Esophagus squamous epithelium (tissue), 5 donors: ENCODE results near the gene RAET1G. TPM values are rescaled to one million over a fixed set of nuclear protein-coding genes. Genes with fewer than 3 reads are reported as not detected.
"Not testable (repeated sequence)": the region's sequence is repeated elsewhere in the genome, so short reads cannot be mapped to it uniquely, and the experiment has no call there.

ENCODE experiments used
- DNase-seq: peaks from one replicate; lab custom pipeline; 2025; lab: John Stamatoyannopoulos, UW
- H3K27ac ChIP-seq, 4 donors: fragments of 200-600 bp; sonication (generic); one replicate each; pipeline ENCODE4 v1.5.1; 2016 to 2019; ENCODE audit warnings: mild to moderate bottlenecking in 1 of 4
- H3K27me3 ChIP-seq, 4 donors: fragments of 200-600 bp; sonication (generic); 1 replicate in 3 of 4; 2 replicates in 1 of 4; pipeline versions ENCODE4 v1.5.1 to v1.6.0; 2017 to 2021; ENCODE audit warnings: antibody characterized with exemption in 1 of 4
- H3K36me3 ChIP-seq, 3 donors: fragments of 200-600 bp; sonication (generic); one replicate each; pipeline ENCODE4 v1.5.1; 2016 to 2019
- H3K4me1 ChIP-seq, 3 donors: fragments of 200-600 bp; sonication (generic); one replicate each; pipeline ENCODE4 v1.5.1; 2017 to 2019
- H3K4me3 ChIP-seq, 4 donors: fragments of 200-600 bp; sonication (generic); 1 replicate in 3 of 4; 2 replicates in 1 of 4; pipeline ENCODE4 v1.5.1; 2016 to 2019; ENCODE audit warnings: mild to moderate bottlenecking in 2 of 4, moderate library complexity in 1 of 4
- H3K9me3 ChIP-seq, 3 donors: fragments of 200-600 bp; sonication (generic); one replicate each; pipeline ENCODE4 v1.5.1; 2016 to 2019
- CTCF ChIP-seq, 6 experiments: fragments of 450-650 bp in 4 of 6; fragments of 200-600 bp in 2 of 6; sonication (generic) in 2 of 6; IDR thresholded peaks; one replicate each; pipeline ENCODE4 v1.5.1; 2016 to 2019; ENCODE audit warnings: antibody characterized with exemption in 6 of 6, mild to moderate bottlenecking in 4 of 6, moderate library complexity in 4 of 6
- POLR2A ChIP-seq, 4 donors: fragments of 450-650 bp; IDR thresholded peaks; one replicate each; pipeline ENCODE4 v1.6.1; 2017; ENCODE audit warnings: antibody characterized with exemption in 4 of 4, mild to moderate bottlenecking in 4 of 4, moderate library complexity in 3 of 4
- WGBS, 2 donors: methylation state at CpG; one replicate each; pipeline ENCODE4 v1.1.5; 2018; 5-methylcytosine and 5-hydroxymethylcytosine counted together
- intact Hi-C: fragments of 100-400 bp; cut with DNase I; formaldehyde crosslinking; loops from one replicate; pipeline ENCODE4 v1.15.0; 2022
- total RNA-seq, 4 donors: library from RNA; depleted of rRNA; stranded (reverse); fragments of >200 nt; gene quantifications; one replicate each; pipeline ENCODE4 v1.1.0, GENCODE V29; 2016
- donor health status: DM: yes; HTN: yes; CAD: no.

The RAET1G gene
- total RNA-seq, 4 donors from 2014 or later, result 9.0 to 26.8 (median 13.5) TPM

- Histone ChIP-seq H3K36me3 (peaks cover 0 to 11% (median 0%) of the 10 kb centered on the region in 3 donors), H3K4me3 (no peak overlapping the region), H3K9me3 (no peaks in the 10 kb centered on the region), H3K27me3 (no peaks in the 10 kb centered on the region), H3K27ac (no peak overlapping the region), H3K4me1 (peaks cover 0 to 13% (median 6%) of the 10 kb centered on the region in 3 donors)
- no peak for TF ChIP-seq CTCF (IDR thresholded peaks at IDR 0.05)
- TF ChIP-seq POLR2A (IDR thresholded peaks at IDR 0.05), result no peak
- intact Hi-C loops, result no loop called here
- 89 to 98% methylated on average over 6 to 10 of the region's 10 CpGs for WGBS, 2 donors
- no peak for DNase-seq
Measured at GRCh38 chr6:149915970-149916865, 6.7 kb downstream of the RAET1G start.

GRCh38 chr6:149913540-149914240 lies 9.2 kb downstream of the RAET1G start:
- Histone ChIP-seq H3K4me3 (no peak overlapping the region), H3K27ac (no peak overlapping the region), H3K4me1 (peaks cover 0 to 13% (median 6%) of the 10 kb centered on the region in 3 donors), H3K27me3 (no peaks in the 10 kb centered on the region), H3K9me3 (peaks cover 0 to 5% (median under 1%) of the 10 kb centered on the region in 3 donors), H3K36me3 (peaks cover 0 to 3% (median 0%) of the 10 kb centered on the region in 3 donors)
- 77 to 82% methylated on average over 8 to 9 of the region's 9 CpGs for WGBS, 2 donors
- intact Hi-C loops, result no loop called here
- DNase-seq, result no peak
- TF ChIP-seq POLR2A (IDR thresholded peaks at IDR 0.05), result no peak
- no peak for TF ChIP-seq CTCF (IDR thresholded peaks at IDR 0.05)

- Histone ChIP-seq H3K36me3 (no peaks in the 10 kb centered on the region), H3K9me3 (peaks cover 0 to 11% (median 7%) of the 10 kb centered on the region in 3 donors), H3K4me1 (peaks cover 0 to 10% (median 3%) of the 10 kb centered on the region in 3 donors), H3K4me3 (no peak overlapping the region), H3K27me3 (no peaks in the 10 kb centered on the region), H3K27ac (no peak overlapping the region)
- TF ChIP-seq CTCF (IDR thresholded peaks at IDR 0.05) (no peak), POLR2A (IDR thresholded peaks at IDR 0.05) (no peak)
- WGBS, 2 donors, result 66 to 91% methylated on average over 2 of the region's 2 CpGs
- intact Hi-C loops, result no loop called here
- no peak for DNase-seq
Measured at GRCh38 chr6:149913085-149913484, 9.8 kb downstream of the RAET1G start.

GRCh38 chr6:149912680-149913079 lies 10.2 kb downstream of the RAET1G start:
- DNase-seq, intact Hi-C loops, H3K4me1 ChIP-seq, H3K36me3 ChIP-seq, H3K27me3 ChIP-seq, H3K27ac ChIP-seq, H3K4me3 ChIP-seq: not testable (repeated sequence)
- peaks cover 0 to 12% (median 7%) of the 10 kb centered on the region in 3 donors for H3K9me3 ChIP-seq
- WGBS, 2 donors, result 64 to 88% methylated on average over 1 to 2 of the region's 3 CpGs

GRCh38 chr6:149910721-149911151 lies 12.2 kb downstream of the RAET1G start:
- intact Hi-C loops, result no loop called here
- peaks cover 0 to 12% (median 7%) of the 10 kb centered on the region in 3 donors for H3K9me3 ChIP-seq
- WGBS, 2 donors, result 95 to 96% methylated on average over 22 to 23 of the region's 23 CpGs

More at GRCh38 chr6:149910721-149911151, 12.2 kb downstream of the RAET1G start:
- H3K4me1 ChIP-seq, result peaks cover 0 to under 1% (median 0%) of the 10 kb centered on the region in 3 donors
- H3K36me3 ChIP-seq, result no peaks in the 10 kb centered on the region
- H3K4me3 ChIP-seq, result no peak overlapping the region
- no peak overlapping the region for H3K27ac ChIP-seq
- TF ChIP-seq POLR2A (IDR thresholded peaks at IDR 0.05) (no peak), CTCF (IDR thresholded peaks at IDR 0.05) (no peak)
- no peaks in the 10 kb centered on the region for H3K27me3 ChIP-seq
- DNase-seq, result no peak
